ENCODE measurements around the gene CCDC92.

Gene CCDC92

DNA sequence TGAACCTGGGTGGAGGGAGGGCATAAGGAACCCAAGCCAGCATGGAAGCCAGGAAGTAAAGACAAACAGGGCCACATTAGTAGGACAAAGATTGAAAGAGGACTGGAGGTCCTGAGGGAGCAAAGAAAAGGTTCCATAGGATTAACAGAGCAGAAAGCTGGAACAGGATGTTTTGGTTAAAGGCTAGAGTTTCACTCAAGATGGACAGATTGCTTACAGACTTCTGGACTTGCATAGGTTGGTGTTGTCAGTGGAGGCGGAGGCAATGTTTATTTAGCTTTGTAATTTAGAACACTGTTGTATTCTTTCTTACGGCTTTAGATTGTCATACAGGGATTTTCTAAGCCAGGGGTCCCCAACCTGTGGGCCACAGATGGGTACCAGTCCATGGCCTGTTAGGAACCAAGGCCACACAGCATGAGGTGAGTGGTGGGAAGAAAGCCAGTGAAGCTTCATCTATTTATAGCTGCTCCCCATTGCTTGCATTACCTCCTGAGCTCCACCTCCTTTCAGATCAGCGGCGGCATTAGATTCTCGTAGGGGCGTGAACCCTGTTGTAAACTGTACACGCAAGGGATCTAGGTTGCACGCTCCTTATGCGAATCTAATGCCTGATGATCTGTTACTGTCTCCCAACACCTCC is 31.7 kb upstream of the CCDC92 start:
- TF ChIP-seq, protein P1, sequence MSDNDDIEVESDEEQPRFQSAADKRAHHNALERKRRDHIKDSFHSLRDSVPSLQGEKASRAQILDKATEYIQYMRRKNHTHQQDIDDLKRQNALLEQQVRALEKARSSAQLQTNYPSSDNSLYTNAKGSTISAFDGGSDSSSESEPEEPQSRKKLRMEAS (IDR thresholded peaks at IDR 0.05) = no peak
- TF ChIP-seq REST (IDR thresholded peaks at IDR 0.05; ENCODE audit: low read depth) (no peak), TEAD4 (IDR thresholded peaks at IDR 0.05) (no peak), ZBTB7A (IDR thresholded peaks at IDR 0.05; ENCODE audit: low read depth) (no peak), NFIC (IDR thresholded peaks at IDR 0.05) (no peak), YY1 (IDR thresholded peaks at IDR 0.05; ENCODE audit: low read depth) (no peak), CREB1 (IDR thresholded peaks at IDR 0.05; ENCODE audit: low read depth) (no peak), TAF1 (IDR thresholded peaks at IDR 0.05; ENCODE audit: low read depth) (no peak), USF1 (IDR thresholded peaks at IDR 0.05) (no peak), FOXM1 (IDR thresholded peaks at IDR 0.05; ENCODE audit: borderline replicate concordance, low read depth) (no peak), EP300 (IDR thresholded peaks at IDR 0.05; ENCODE audit: borderline replicate concordance) (no peak), EGR1 (IDR thresholded peaks at IDR 0.05) (no peak), RAD21 (IDR thresholded peaks at IDR 0.05; ENCODE audit: low read depth) (no peak), TCF12 (IDR thresholded peaks at IDR 0.05; ENCODE audit: low read depth) (no peak), CEBPB (IDR thresholded peaks at IDR 0.05) (no peak)

DNA sequence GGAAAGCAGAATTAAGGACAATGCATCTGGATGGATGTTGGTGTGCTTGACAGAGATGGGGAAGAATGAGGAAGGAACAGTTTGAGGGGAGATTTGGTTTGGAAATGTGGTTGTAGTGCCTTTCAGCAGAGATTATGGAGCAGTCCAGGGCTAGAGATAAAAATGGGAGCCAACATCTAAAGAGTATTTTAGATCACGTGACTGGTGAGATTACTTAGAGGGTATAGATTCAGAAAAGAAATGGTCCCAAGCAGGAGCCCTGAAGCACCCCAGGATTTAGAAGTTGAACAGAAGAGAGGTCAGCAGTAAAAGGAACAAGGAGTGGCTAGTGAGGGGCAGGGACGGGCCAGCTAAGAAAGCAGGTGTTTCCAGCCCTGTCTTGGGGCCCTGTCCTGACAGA is 30.0 kb upstream of the CCDC92 start:
- TF ChIP-seq CEBPB (IDR thresholded peaks at IDR 0.05) (no peak), CREB1 (IDR thresholded peaks at IDR 0.05; ENCODE audit: low read depth) (no peak), YY1 (IDR thresholded peaks at IDR 0.05; ENCODE audit: low read depth) (no peak), NFIC (IDR thresholded peaks at IDR 0.05) (no peak), RAD21 (IDR thresholded peaks at IDR 0.05; ENCODE audit: low read depth) (no peak), REST (IDR thresholded peaks at IDR 0.05; ENCODE audit: low read depth) (no peak), FOXM1 (IDR thresholded peaks at IDR 0.05; ENCODE audit: borderline replicate concordance, low read depth) (no peak), EP300 (IDR thresholded peaks at IDR 0.05; ENCODE audit: borderline replicate concordance) (no peak), TEAD4 (IDR thresholded peaks at IDR 0.05) (no peak), USF1 (IDR thresholded peaks at IDR 0.05) (no peak), TCF12 (IDR thresholded peaks at IDR 0.05; ENCODE audit: low read depth) (no peak), ZBTB7A (IDR thresholded peaks at IDR 0.05; ENCODE audit: low read depth) (no peak)
- TF ChIP-seq, protein P1 (IDR thresholded peaks at IDR 0.05) = no peak

- TF ChIP-seq CEBPB (IDR thresholded peaks at IDR 0.05) (no peak), NFIC (IDR thresholded peaks at IDR 0.05) (no peak), REST (IDR thresholded peaks at IDR 0.05; ENCODE audit: low read depth) (no peak), FOXM1 (IDR thresholded peaks at IDR 0.05; ENCODE audit: borderline replicate concordance, low read depth) (no peak), EGR1 (IDR thresholded peaks at IDR 0.05) (no peak), TAF1 (IDR thresholded peaks at IDR 0.05; ENCODE audit: low read depth) (no peak), TCF12 (IDR thresholded peaks at IDR 0.05; ENCODE audit: low read depth) (no peak), ZBTB7A (IDR thresholded peaks at IDR 0.05; ENCODE audit: low read depth) (no peak), RAD21 (IDR thresholded peaks at IDR 0.05; ENCODE audit: low read depth) (no peak), EP300 (IDR thresholded peaks at IDR 0.05; ENCODE audit: borderline replicate concordance) (no peak), CREB1 (IDR thresholded peaks at IDR 0.05; ENCODE audit: low read depth) (no peak), YY1 (IDR thresholded peaks at IDR 0.05; ENCODE audit: low read depth) (no peak), TEAD4 (IDR thresholded peaks at IDR 0.05) (no peak), USF1 (IDR thresholded peaks at IDR 0.05) (no peak)
- TF ChIP-seq, protein P1 (IDR thresholded peaks at IDR 0.05) = no peak
Measured at GRCh38 chr12:124002021-124002644, 29.5 kb upstream of the CCDC92 start.
